Measurements from ENCODE around the gene TXNDC16.
"Not testable (repeated sequence)": the region's sequence is repeated elsewhere in the genome, so short reads cannot be mapped to it uniquely, and the experiment has no call there.

TXNDC16 gene

GRCh38 chr14:52538623-52539022 lies 13.7 kb downstream of the TXNDC16 start:
- no peak for DNase-seq (ENCODE audit: low read depth)

GRCh38 chr14:52536269-52536668 lies 16.0 kb downstream of the TXNDC16 start:
- DNase-seq (ENCODE audit: low read depth) = no peak

- DNase-seq (ENCODE audit: low read depth) = no peak
These were observed 20.8 kb downstream of the TXNDC16 start for GRCh38 chr14:52531481-52531880.

GRCh38 chr14:52527052-52527451 lies 25.3 kb downstream of the TXNDC16 start:
- DNase-seq (ENCODE audit: low read depth) = no peak

- DNase-seq (ENCODE audit: low read depth) = no peak
These were observed 29.5 kb downstream of the TXNDC16 start for GRCh38 chr14:52522581-52523345.

GRCh38 chr14:52522033-52522432 lies 30.3 kb downstream of the TXNDC16 start:
- DNase-seq (ENCODE audit: low read depth) = no peak

- DNase-seq (ENCODE audit: low read depth) = no peak
These were observed 38.1 kb downstream of the TXNDC16 start for GRCh38 chr14:52514046-52514811.

GRCh38 chr14:52513249-52513648 lies 39.1 kb downstream of the TXNDC16 start:
- DNase-seq (ENCODE audit: low read depth) = no peak

- DNase-seq (ENCODE audit: low read depth) = no peak
These were observed 57.9 kb downstream of the TXNDC16 start for GRCh38 chr14:52494444-52494843.

- no peak for DNase-seq (ENCODE audit: low read depth)
These were observed 66.8 kb downstream of the TXNDC16 start for GRCh38 chr14:52485350-52485960.

- DNase-seq (ENCODE audit: low read depth) = no peak
These were observed 70.4 kb downstream of the TXNDC16 start for GRCh38 chr14:52481864-52482263.

- no peak for DNase-seq (ENCODE audit: low read depth)
These were observed 78.7 kb downstream of the TXNDC16 start for GRCh38 chr14:52473557-52473956.

- no peak for DNase-seq (ENCODE audit: low read depth)
These were observed 79.6 kb downstream of the TXNDC16 start for GRCh38 chr14:52472728-52473127.

GRCh38 chr14:52472251-52472650 lies 80.1 kb downstream of the TXNDC16 start:
- not testable (repeated sequence) for DNase-seq (ENCODE audit: low read depth)

- DNase-seq (ENCODE audit: low read depth) = no peak
These were observed 84.6 kb downstream of the TXNDC16 start for GRCh38 chr14:52467515-52468266.

GRCh38 chr14:52464175-52464574 lies 88.1 kb downstream of the TXNDC16 start:
- no peak for DNase-seq (ENCODE audit: low read depth)

- DNase-seq (ENCODE audit: low read depth) = no peak
These were observed 88.9 kb downstream of the TXNDC16 start for GRCh38 chr14:52463375-52463774.

- DNase-seq (ENCODE audit: low read depth) = no peak
These were observed 90.6 kb downstream of the TXNDC16 start for GRCh38 chr14:52461721-52462120.

GRCh38 chr14:52458721-52459085 lies 93.6 kb downstream of the TXNDC16 start:
- no peak for DNase-seq (ENCODE audit: low read depth)

- DNase-seq (ENCODE audit: low read depth) = no peak
These were observed 94.9 kb downstream of the TXNDC16 start for GRCh38 chr14:52457411-52457810.

- no peak for DNase-seq (ENCODE audit: low read depth)
These were observed 96.8 kb downstream of the TXNDC16 start for GRCh38 chr14:52455291-52456088.

Data from activated T-cell treated with anti-CD3 and anti-CD28 coated beads for 48 hours (primary cell).